Endothelial cell of umbilical vein (primary cell): ENCODE results near the gene SPOPL. TPM values are rescaled to one million over a fixed set of nuclear protein-coding genes. Genes with fewer than 3 reads are reported as not detected.

Source experiments
- BruUV-seq: library from RNA; stranded (reverse); fragments of 400-500 nt; replicated peaks from 2 replicates; lab custom pipeline; 2021; lab: Mats Ljungman, UMichigan
- CTCF ChIA-PET: fragments of 300-600, 350-600 bp; sonication (Branson Sonifier 250); formaldehyde crosslinking; loops from one replicate; lab custom pipeline; 2021; ENCODE audit warnings: antibody characterized with exemption, inconsistent platforms; lab: Charles Lee
- POLR2A ChIA-PET: fragments of 300-600, 350-600 bp; sonication (Branson Sonifier 250); formaldehyde crosslinking; loops from one replicate; lab custom pipeline; 2021; ENCODE audit warnings: antibody characterized with exemption, inconsistent platforms; lab: Charles Lee
- DNase-seq: peaks from one replicate; pipeline ENCODE4 v3.0.0-alpha.2; 2011; ENCODE audit warnings: low read depth, low spot score
- FAIRE-seq: peaks from 2 replicates; lab custom pipeline; 2011; peaks lifted over from hg19 to GRCh38; lab: Jason Lieb, UNC
- H2AFZ ChIP-seq: 2 replicates; pipeline ENCODE4 v1.6.0; 2012; ENCODE audit warnings: low read depth, low read length, control low read depth, inconsistent platforms
- H3K27ac ChIP-seq: 2 replicates; pipeline ENCODE4 v1.5.1; 2011; ENCODE audit warnings: low read depth, mild to moderate bottlenecking, control low read depth, low read length, moderate library complexity; ENCODE audit not compliant: insufficient read depth
- H3K27me3 ChIP-seq, 2 experiments: 2 replicates each; pipeline versions ENCODE4 v1.6.0 to v1.6.1; 2011; ENCODE audit warnings: low read length in 2 of 2, mixed read lengths in 1 of 2; ENCODE audit not compliant: control insufficient read depth in 2 of 2, insufficient read depth in 2 of 2
- H3K36me3 ChIP-seq, 2 experiments: 2 replicates in 1 of 2; 3 replicates in 1 of 2; pipeline ENCODE4 v1.5.1; 2011; ENCODE audit warnings: low read length in 2 of 2, mild to moderate bottlenecking in 1 of 2, moderate library complexity in 1 of 2; ENCODE audit not compliant: control insufficient read depth in 2 of 2, insufficient read depth in 2 of 2; ENCODE audit errors: extremely low read depth in 1 of 2
- H3K4me1 ChIP-seq: 3 replicates; pipeline ENCODE4 v1.5.1; 2011; ENCODE audit warnings: mild to moderate bottlenecking, low read length; ENCODE audit not compliant: control insufficient read depth, insufficient read depth; ENCODE audit errors: extremely low read depth
- H3K4me2 ChIP-seq: 2 replicates; pipeline ENCODE4 v1.6.1; 2011; ENCODE audit warnings: low read length, control low read depth, mixed read lengths; ENCODE audit not compliant: insufficient read depth
- H3K4me3 ChIP-seq, 3 experiments: fragments of 200-600 bp in 1 of 3; sonication (generic), shearing (Covaris generic) in 1 of 3; replicated peaks in 1 of 3; 2 replicates each; pipeline ENCODE4 v1.5.1; 2011 to 2016; ENCODE audit warnings: control low read depth in 3 of 3, low read length in 3 of 3, mild to moderate bottlenecking in 2 of 3, inconsistent platforms in 1 of 3, low read depth in 1 of 3, moderate library complexity in 1 of 3; ENCODE audit not compliant: insufficient read depth in 1 of 3
- H3K79me2 ChIP-seq: 2 replicates; pipeline ENCODE4 v1.6.0; 2012; ENCODE audit warnings: low read length, inconsistent platforms; ENCODE audit not compliant: control insufficient read depth, insufficient read depth
- H3K9ac ChIP-seq: replicated peaks from 2 replicates; pipeline ENCODE3; 2011; ENCODE audit warnings: low read length, control low read depth; ENCODE audit not compliant: insufficient read depth; ENCODE audit errors: extremely low read depth
- H3K9me1 ChIP-seq: replicated peaks from 3 replicates; pipeline ENCODE4 v1.6.0; 2011; ENCODE audit warnings: mild to moderate bottlenecking, low read length; ENCODE audit not compliant: control insufficient read depth, insufficient read depth; ENCODE audit errors: extremely low read depth
- H3K9me3 ChIP-seq: replicated peaks from 2 replicates; pipeline ENCODE4 v1.5.1; 2012; ENCODE audit warnings: low read length, inconsistent platforms; ENCODE audit not compliant: control insufficient read depth, insufficient read depth
- H4K20me1 ChIP-seq: replicated peaks from 2 replicates; pipeline ENCODE3; 2011; ENCODE audit warnings: mild to moderate bottlenecking, low read length; ENCODE audit not compliant: control insufficient read depth, insufficient read depth; ENCODE audit errors: extremely low read depth
- EZH2 ChIP-seq: IDR thresholded peaks from 2 replicates; pipeline ENCODE4 v1.6.1; 2012; ENCODE audit warnings: borderline replicate concordance, low read depth, mild to moderate bottlenecking, moderate library complexity, low read length, inconsistent platforms; ENCODE audit not compliant: severe bottlenecking
- FOS ChIP-seq: IDR thresholded peaks from 2 replicates; pipeline ENCODE4 v1.6.1; 2011; ENCODE audit warnings: mild to moderate bottlenecking, low read length, moderate library complexity, borderline replicate concordance; ENCODE audit not compliant: insufficient read depth
- JUN ChIP-seq: IDR thresholded peaks from 2 replicates; pipeline ENCODE4 v1.6.1; 2011; ENCODE audit warnings: borderline replicate concordance, low read depth; ENCODE audit not compliant: insufficient read length, insufficient read depth
- MYC ChIP-seq: IDR thresholded peaks from one replicate; pipeline ENCODE4 v1.6.1; 2011; ENCODE audit warnings: mild to moderate bottlenecking, low read depth, low read length
- POLR2A ChIP-seq: IDR thresholded peaks from 2 replicates; pipeline ENCODE4 v1.6.1; 2012; ENCODE audit warnings: low read depth, mild to moderate bottlenecking, control low read depth, low read length
- POLR2AphosphoS5 ChIP-seq: IDR thresholded peaks from 2 replicates; pipeline ENCODE4 v1.6.1; 2012; ENCODE audit warnings: low read depth, mild to moderate bottlenecking, control low read depth, low read length, moderate library complexity; ENCODE audit not compliant: insufficient read depth
- dilution Hi-C: fragments of 300-500 bp; cut with MboI; formaldehyde crosslinking; loops from one replicate; pipeline ENCODE4 v1.15.0; 2019; ENCODE audit warnings: low sequenced_read_pairs; ENCODE audit not compliant: extremely low pct_ligation_motif_present
- intact Hi-C: fragments of 100-400 bp; cut with micrococcal nuclease; formaldehyde crosslinking; loops from one replicate; pipeline ENCODE4 v1.10.0; 2022
- polyA plus RNA-seq, 4 experiments: library from polyadenylated mRNA; depleted of rRNA in 3 of 4; stranded (reverse) in 3 of 4; unstranded in 1 of 4; fragments of >200 nt; gene quantifications; 2 replicates each; pipeline versions ENCODE4 v1.2.1 to v1.2.3, GENCODE V29; 2011 to 2012; ENCODE audit warnings: missing spikeins in 1 of 4
- total RNA-seq: library from RNA; stranded (reverse); gene quantifications from 2 replicates; pipeline ENCODE4 v1.2.3, GENCODE V29; 2021
- TF ChIP-seq, protein P1 (sequence below): IDR thresholded peaks from 2 replicates; pipeline ENCODE4 v1.6.1; 2011; ENCODE audit not compliant: insufficient read depth, insufficient read length
- TF ChIP-seq, protein P2 (sequence below), 2 donors: IDR thresholded peaks; 1 replicate in 1 of 2; 2 replicates in 1 of 2; pipeline ENCODE4 v1.5.1; 2011; ENCODE audit warnings: low read length in 2 of 2, mild to moderate bottlenecking in 2 of 2, moderate library complexity in 2 of 2, control low read depth in 1 of 2, inconsistent platforms in 1 of 2, low read depth in 1 of 2; ENCODE audit not compliant: insufficient read depth in 1 of 2; ENCODE audit errors: extremely low read depth in 1 of 2

The SPOPL gene
- total and polyA plus RNA-seq, 2 donors (not counting 3 experiments of a cell fraction or from before 2014, with no cell fraction given) = 3.1 to 17.4 TPM

DNA sequence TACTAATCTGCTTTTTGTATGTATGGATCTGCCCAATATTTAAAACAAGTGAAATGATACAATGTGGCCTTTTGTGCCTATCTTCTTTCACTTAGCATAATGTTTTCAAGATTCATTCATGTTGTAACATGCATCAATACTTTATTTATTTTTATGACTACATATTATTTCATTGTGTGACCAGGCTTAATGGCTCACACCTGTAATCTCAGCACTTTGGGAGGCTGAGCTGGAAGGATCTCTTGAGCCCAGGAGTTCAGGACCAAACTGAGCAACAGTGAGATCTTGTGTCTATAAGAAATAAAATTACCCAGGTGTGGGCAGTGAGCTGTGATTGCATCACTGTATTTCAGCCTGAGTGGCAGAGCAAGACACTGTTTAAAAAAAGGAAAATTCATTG lies 33.2 kb downstream of the SPOPL start:
- Histone ChIP-seq H3K4me2 (no peak overlapping the region), H3K9me1 (no peaks in the 10 kb centered on the region), H3K4me3 (no peak overlapping the region), H3K27me3 (no peaks in the 10 kb centered on the region), H3K27ac (no peak overlapping the region), H3K9me3 (no peaks in the 10 kb centered on the region), H4K20me1 (peaks cover 6% of the 10 kb centered on the region), H2AFZ (no peak overlapping the region), H3K36me3 (no peaks in the 10 kb centered on the region), H3K79me2 (peaks cover 32% of the 10 kb centered on the region), H3K4me1 (no peaks in the 10 kb centered on the region), H3K9ac (no peak overlapping the region)
- dilution Hi-C loops = no loop called here
- FAIRE-seq (no peak), DNase-seq (no peak)
- no TSS peak for BruUV-seq
- TF ChIP-seq POLR2A (no peak), MYC (no peak), POLR2AphosphoS5 (no peak), EZH2 (no peak), FOS (no peak), JUN (no peak)
- TF ChIP-seq, protein P1, sequence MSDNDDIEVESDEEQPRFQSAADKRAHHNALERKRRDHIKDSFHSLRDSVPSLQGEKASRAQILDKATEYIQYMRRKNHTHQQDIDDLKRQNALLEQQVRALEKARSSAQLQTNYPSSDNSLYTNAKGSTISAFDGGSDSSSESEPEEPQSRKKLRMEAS = no peak
- TF ChIP-seq, protein P2, sequence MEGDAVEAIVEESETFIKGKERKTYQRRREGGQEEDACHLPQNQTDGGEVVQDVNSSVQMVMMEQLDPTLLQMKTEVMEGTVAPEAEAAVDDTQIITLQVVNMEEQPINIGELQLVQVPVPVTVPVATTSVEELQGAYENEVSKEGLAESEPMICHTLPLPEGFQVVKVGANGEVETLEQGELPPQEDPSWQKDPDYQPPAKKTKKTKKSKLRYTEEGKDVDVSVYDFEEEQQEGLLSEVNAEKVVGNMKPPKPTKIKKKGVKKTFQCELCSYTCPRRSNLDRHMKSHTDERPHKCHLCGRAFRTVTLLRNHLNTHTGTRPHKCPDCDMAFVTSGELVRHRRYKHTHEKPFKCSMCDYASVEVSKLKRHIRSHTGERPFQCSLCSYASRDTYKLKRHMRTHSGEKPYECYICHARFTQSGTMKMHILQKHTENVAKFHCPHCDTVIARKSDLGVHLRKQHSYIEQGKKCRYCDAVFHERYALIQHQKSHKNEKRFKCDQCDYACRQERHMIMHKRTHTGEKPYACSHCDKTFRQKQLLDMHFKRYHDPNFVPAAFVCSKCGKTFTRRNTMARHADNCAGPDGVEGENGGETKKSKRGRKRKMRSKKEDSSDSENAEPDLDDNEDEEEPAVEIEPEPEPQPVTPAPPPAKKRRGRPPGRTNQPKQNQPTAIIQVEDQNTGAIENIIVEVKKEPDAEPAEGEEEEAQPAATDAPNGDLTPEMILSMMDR (IDR thresholded peaks at IDR 0.05; ENCODE audit: extremely low read depth in 1 of 2, insufficient read depth in 1 of 2, low read depth in 1 of 2, low read length in 2 of 2) = no peak
- intact Hi-C loops = no loop called here
- ChIA-PET POLR2A (no interaction called here), CTCF (no interaction called here)
